Neural cell (in vitro differentiated cells): ENCODE measurements around the gene GRWD1. TPM values are rescaled to one million over a fixed set of nuclear protein-coding genes. Genes with fewer than 3 reads are reported as not detected.

Source experiments
- H2AFZ ChIP-seq: fragments of 200-600, 300-800 bp; sonication (generic), shearing (Covaris generic); 2 replicates; pipeline ENCODE4 v1.6.0; 2014; ENCODE audit warnings: low read depth, mild to moderate bottlenecking, antibody characterized with exemption, low read length, moderate library complexity
- H3F3A ChIP-seq: fragments of 200-600 bp; shearing (Covaris generic); 2 replicates; pipeline ENCODE4 v1.6.1; 2016; ENCODE audit warnings: mild to moderate bottlenecking, moderate library complexity, mixed read lengths, antibody characterized with exemption, low read length; ENCODE audit not compliant: insufficient read depth, poor library complexity, severe bottlenecking
- H3K27ac ChIP-seq: fragments of 200-600, 300-800 bp; sonication (generic), shearing (Covaris generic); 2 replicates; pipeline ENCODE4 v1.5.1; 2014; ENCODE audit warnings: mild to moderate bottlenecking, low read length, moderate library complexity
- H3K27me3 ChIP-seq: fragments of 300-800, 200-600 bp; sonication (generic), shearing (Covaris generic); 2 replicates; pipeline ENCODE4 v1.6.0; 2014; ENCODE audit warnings: mild to moderate bottlenecking, low read depth, low read length, moderate library complexity; ENCODE audit not compliant: insufficient read depth
- H3K36me3 ChIP-seq: fragments of 300-800, 200-600 bp; sonication (generic), shearing (Covaris generic); 2 replicates; pipeline ENCODE4 v1.5.1; 2014; ENCODE audit warnings: mild to moderate bottlenecking, antibody characterized with exemption, low read length, moderate library complexity; ENCODE audit not compliant: insufficient read depth
- H3K4me2 ChIP-seq: fragments of 300-800, 200-600 bp; sonication (generic), shearing (Covaris generic); 2 replicates; pipeline ENCODE4 v1.6.0; 2014; ENCODE audit warnings: mild to moderate bottlenecking, low read length
- H3K4me3 ChIP-seq: fragments of 300-800, 200-600 bp; sonication (generic), shearing (Covaris generic); 2 replicates; pipeline ENCODE4 v1.5.1; 2014; ENCODE audit warnings: mild to moderate bottlenecking, low read length, moderate library complexity
- H3K79me2 ChIP-seq: fragments of 200-600 bp; shearing (Covaris generic); replicated peaks from 2 replicates; pipeline ENCODE4 v1.6.0; 2014; ENCODE audit warnings: mild to moderate bottlenecking, low read length, moderate library complexity; ENCODE audit not compliant: insufficient read depth
- H3K9ac ChIP-seq: fragments of 300-800, 200-600 bp; sonication (generic), shearing (Covaris generic); 2 replicates; pipeline ENCODE4 v1.6.1; 2016; ENCODE audit warnings: mild to moderate bottlenecking, low read length, mixed read lengths
- H3K9me2 ChIP-seq: fragments of 200-600 bp; shearing (Covaris generic); 2 replicates; pipeline ENCODE4 v1.6.1; 2016; ENCODE audit warnings: mild to moderate bottlenecking, low read length, mixed read lengths; ENCODE audit not compliant: insufficient read depth
- H3K9me3 ChIP-seq: fragments of 200-600, 300-800 bp; sonication (generic), shearing (Covaris generic); 2 replicates; pipeline ENCODE4 v1.6.1; 2016; ENCODE audit warnings: mild to moderate bottlenecking, mixed run types, low read length, moderate library complexity, mixed read lengths
- H4K20me1 ChIP-seq: fragments of 200-600 bp; shearing (Covaris generic); 2 replicates; pipeline ENCODE4 v1.6.1; 2016; ENCODE audit warnings: mild to moderate bottlenecking, mixed run types; ENCODE audit not compliant: insufficient read depth
- EP300 ChIP-seq: fragments of 450-650 bp; conservative IDR thresholded peaks from 2 replicates; pipeline ENCODE4 v1.6.1; 2014; ENCODE audit warnings: antibody characterized with exemption, mild to moderate bottlenecking, moderate library complexity; ENCODE audit not compliant: poor library complexity, severe bottlenecking
- EZH2 ChIP-seq: fragments of 200-600, 300-800 bp; shearing (Covaris generic), sonication (generic); IDR thresholded peaks from 2 replicates; pipeline ENCODE4 v1.6.1; 2014; ENCODE audit warnings: antibody characterized with exemption, low read length, borderline replicate concordance, mild to moderate bottlenecking; ENCODE audit not compliant: insufficient read depth, poor library complexity, severe bottlenecking
- MXI1 ChIP-seq: fragments of 450-650 bp; conservative IDR thresholded peaks from 2 replicates; pipeline ENCODE4 v1.6.1; 2014; ENCODE audit warnings: antibody characterized with exemption, mild to moderate bottlenecking; ENCODE audit not compliant: poor library complexity, severe bottlenecking
- POLR2AphosphoS5 ChIP-seq: IDR thresholded peaks from 2 replicates; pipeline ENCODE4 v1.6.1; 2012
- RAD21 ChIP-seq: fragments of 450-650 bp; conservative IDR thresholded peaks from 2 replicates; pipeline ENCODE4 v1.6.1; 2014; ENCODE audit warnings: antibody characterized with exemption, mild to moderate bottlenecking, moderate library complexity
- SMC3 ChIP-seq: fragments of 450-650 bp; conservative IDR thresholded peaks from 2 replicates; pipeline ENCODE4 v1.6.1; 2014; ENCODE audit warnings: antibody characterized with exemption, mild to moderate bottlenecking, moderate library complexity; ENCODE audit not compliant: poor library complexity
- TAF1 ChIP-seq: IDR thresholded peaks from 2 replicates; pipeline ENCODE4 v1.6.1; 2012; ENCODE audit warnings: low read depth
- polyA plus RNA-seq: library from polyadenylated mRNA; depleted of rRNA; stranded (reverse); fragments of >200 nt; gene quantifications from 2 replicates; pipeline ENCODE4 v1.2.3, GENCODE V29; 2014
- TF ChIP-seq, protein P1 (sequence below): fragments of 450-650 bp; IDR thresholded peaks from 2 replicates; pipeline ENCODE4 v1.5.1; 2014; ENCODE audit warnings: antibody characterized with exemption, mild to moderate bottlenecking, moderate library complexity; ENCODE audit not compliant: poor library complexity, severe bottlenecking
- TF ChIP-seq, protein P2 (sequence below): IDR thresholded peaks from 2 replicates; pipeline ENCODE4 v1.6.1; 2012; ENCODE audit warnings: borderline replicate concordance

Gene GRWD1
- polyA plus RNA-seq, 1 donor from 2014 or later: 11.8 TPM

DNA sequence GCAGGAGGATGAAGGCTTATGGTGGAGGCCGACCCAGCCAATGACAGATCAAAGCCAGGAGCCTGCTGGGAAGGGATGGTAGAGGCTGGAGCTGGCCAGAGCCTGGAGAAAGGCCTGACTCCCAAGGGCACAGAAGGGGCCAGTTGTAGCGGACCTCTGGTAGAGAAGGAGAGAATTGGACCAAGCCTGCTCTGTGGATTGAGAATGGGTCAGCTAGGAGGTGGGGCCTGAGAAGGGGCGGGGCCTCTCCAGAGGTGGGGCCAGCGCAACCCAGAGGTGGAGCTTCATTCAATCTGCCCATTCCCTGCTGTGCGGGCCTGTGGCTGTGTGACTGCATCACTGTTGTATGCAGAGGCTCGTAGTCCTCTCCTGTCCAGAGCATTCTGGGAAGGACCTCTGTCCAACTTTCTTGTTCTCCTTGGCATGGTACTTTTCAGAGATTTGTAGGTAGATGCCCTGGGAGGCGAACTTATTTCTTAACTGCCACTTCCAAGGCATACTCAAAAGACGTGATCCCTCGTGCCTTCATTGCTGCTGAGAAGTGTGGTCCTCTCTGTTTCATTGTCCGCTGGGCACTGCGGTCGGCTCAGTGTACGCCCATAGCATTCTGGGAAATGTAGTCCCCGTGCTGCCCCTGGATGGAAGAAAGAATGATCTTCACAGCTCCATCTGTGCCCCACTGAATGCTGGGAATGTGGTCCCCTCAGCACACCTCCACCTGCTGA lies 45.6 kb upstream of the GRWD1 start:
- H3K36me3 ChIP-seq: no peaks in the 10 kb centered on the region
- H4K20me1 ChIP-seq: no peaks in the 10 kb centered on the region
- H2AFZ ChIP-seq: no peak overlapping the region
- H3K27ac ChIP-seq: no peak overlapping the region
- no peak overlapping the region for H3K4me2 ChIP-seq
- no peak overlapping the region for H3K9ac ChIP-seq
- peaks cover 24% of the 10 kb centered on the region for H3K27me3 ChIP-seq
- TF ChIP-seq MXI1: no peak
- TF ChIP-seq, protein P1, sequence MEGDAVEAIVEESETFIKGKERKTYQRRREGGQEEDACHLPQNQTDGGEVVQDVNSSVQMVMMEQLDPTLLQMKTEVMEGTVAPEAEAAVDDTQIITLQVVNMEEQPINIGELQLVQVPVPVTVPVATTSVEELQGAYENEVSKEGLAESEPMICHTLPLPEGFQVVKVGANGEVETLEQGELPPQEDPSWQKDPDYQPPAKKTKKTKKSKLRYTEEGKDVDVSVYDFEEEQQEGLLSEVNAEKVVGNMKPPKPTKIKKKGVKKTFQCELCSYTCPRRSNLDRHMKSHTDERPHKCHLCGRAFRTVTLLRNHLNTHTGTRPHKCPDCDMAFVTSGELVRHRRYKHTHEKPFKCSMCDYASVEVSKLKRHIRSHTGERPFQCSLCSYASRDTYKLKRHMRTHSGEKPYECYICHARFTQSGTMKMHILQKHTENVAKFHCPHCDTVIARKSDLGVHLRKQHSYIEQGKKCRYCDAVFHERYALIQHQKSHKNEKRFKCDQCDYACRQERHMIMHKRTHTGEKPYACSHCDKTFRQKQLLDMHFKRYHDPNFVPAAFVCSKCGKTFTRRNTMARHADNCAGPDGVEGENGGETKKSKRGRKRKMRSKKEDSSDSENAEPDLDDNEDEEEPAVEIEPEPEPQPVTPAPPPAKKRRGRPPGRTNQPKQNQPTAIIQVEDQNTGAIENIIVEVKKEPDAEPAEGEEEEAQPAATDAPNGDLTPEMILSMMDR: no peak
- TF ChIP-seq EP300: no peak
- no peak for TF ChIP-seq POLR2AphosphoS5
- TF ChIP-seq RAD21: no peak
- no peaks in the 10 kb centered on the region for H3F3A ChIP-seq
- H3K9me2 ChIP-seq: no peaks in the 10 kb centered on the region
- no peaks in the 10 kb centered on the region for H3K9me3 ChIP-seq
- H3K79me2 ChIP-seq: peaks cover 4% of the 10 kb centered on the region
- no peak overlapping the region for H3K4me3 ChIP-seq

DNA sequence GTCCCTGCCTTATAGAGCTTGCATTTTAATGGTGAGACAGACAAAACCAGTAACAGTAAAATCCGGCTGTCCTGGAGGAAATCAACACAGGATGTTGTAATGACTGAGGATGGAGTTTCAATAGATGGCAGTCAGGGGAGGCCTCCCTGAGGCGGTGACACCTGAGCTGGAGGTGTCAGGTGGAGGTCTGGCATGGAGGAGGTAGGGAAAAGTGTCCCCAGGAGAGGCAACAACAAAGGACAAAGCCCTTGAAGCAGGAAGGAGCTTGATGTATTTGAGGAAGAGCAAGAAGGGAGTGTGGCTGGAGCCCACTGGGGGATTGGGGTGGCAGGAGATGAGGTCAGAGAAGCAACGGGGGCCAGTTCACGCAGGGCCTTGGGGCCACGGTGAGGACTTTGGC lies 44.5 kb upstream of the GRWD1 start:
- no peak overlapping the region for H3K4me3 ChIP-seq
- no peaks in the 10 kb centered on the region for H3K9me2 ChIP-seq
- peaks cover 19% of the 10 kb centered on the region for H3K27me3 ChIP-seq
- H3K9me3 ChIP-seq: no peaks in the 10 kb centered on the region
- no peaks in the 10 kb centered on the region for H3K36me3 ChIP-seq
- no peaks in the 10 kb centered on the region for H3F3A ChIP-seq
- H3K27ac ChIP-seq: no peak overlapping the region
- no peaks in the 10 kb centered on the region for H3K79me2 ChIP-seq
- TF ChIP-seq RAD21 (no peak), SMC3 (no peak), EZH2 (no peak), EP300 (no peak), TAF1 (no peak), POLR2AphosphoS5 (no peak), MXI1 (no peak)
- TF ChIP-seq, protein P2, sequence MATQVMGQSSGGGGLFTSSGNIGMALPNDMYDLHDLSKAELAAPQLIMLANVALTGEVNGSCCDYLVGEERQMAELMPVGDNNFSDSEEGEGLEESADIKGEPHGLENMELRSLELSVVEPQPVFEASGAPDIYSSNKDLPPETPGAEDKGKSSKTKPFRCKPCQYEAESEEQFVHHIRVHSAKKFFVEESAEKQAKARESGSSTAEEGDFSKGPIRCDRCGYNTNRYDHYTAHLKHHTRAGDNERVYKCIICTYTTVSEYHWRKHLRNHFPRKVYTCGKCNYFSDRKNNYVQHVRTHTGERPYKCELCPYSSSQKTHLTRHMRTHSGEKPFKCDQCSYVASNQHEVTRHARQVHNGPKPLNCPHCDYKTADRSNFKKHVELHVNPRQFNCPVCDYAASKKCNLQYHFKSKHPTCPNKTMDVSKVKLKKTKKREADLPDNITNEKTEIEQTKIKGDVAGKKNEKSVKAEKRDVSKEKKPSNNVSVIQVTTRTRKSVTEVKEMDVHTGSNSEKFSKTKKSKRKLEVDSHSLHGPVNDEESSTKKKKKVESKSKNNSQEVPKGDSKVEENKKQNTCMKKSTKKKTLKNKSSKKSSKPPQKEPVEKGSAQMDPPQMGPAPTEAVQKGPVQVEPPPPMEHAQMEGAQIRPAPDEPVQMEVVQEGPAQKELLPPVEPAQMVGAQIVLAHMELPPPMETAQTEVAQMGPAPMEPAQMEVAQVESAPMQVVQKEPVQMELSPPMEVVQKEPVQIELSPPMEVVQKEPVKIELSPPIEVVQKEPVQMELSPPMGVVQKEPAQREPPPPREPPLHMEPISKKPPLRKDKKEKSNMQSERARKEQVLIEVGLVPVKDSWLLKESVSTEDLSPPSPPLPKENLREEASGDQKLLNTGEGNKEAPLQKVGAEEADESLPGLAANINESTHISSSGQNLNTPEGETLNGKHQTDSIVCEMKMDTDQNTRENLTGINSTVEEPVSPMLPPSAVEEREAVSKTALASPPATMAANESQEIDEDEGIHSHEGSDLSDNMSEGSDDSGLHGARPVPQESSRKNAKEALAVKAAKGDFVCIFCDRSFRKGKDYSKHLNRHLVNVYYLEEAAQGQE: no peak
- TF ChIP-seq, protein P1: no peak
- no peak overlapping the region for H3K9ac ChIP-seq
- H4K20me1 ChIP-seq: no peaks in the 10 kb centered on the region
- H3K4me2 ChIP-seq: no peak overlapping the region
- H2AFZ ChIP-seq: no peak overlapping the region
